Measurements from ENCODE around the gene FAM13A.

FAM13A gene

GRCh38 chr4:88751258-88752075, 305.5 kb downstream of the FAM13A start:
- DNase-seq (ENCODE audit: low read depth) = no peak
- H3K4me3 ChIP-seq (ENCODE audit: low read length) = no peak overlapping the region
- TF ChIP-seq, protein P1, sequence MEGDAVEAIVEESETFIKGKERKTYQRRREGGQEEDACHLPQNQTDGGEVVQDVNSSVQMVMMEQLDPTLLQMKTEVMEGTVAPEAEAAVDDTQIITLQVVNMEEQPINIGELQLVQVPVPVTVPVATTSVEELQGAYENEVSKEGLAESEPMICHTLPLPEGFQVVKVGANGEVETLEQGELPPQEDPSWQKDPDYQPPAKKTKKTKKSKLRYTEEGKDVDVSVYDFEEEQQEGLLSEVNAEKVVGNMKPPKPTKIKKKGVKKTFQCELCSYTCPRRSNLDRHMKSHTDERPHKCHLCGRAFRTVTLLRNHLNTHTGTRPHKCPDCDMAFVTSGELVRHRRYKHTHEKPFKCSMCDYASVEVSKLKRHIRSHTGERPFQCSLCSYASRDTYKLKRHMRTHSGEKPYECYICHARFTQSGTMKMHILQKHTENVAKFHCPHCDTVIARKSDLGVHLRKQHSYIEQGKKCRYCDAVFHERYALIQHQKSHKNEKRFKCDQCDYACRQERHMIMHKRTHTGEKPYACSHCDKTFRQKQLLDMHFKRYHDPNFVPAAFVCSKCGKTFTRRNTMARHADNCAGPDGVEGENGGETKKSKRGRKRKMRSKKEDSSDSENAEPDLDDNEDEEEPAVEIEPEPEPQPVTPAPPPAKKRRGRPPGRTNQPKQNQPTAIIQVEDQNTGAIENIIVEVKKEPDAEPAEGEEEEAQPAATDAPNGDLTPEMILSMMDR (IDR thresholded peaks at IDR 0.05; ENCODE audit: insufficient read depth, low read depth, low read length, missing control alignments) = no peak

DNA sequence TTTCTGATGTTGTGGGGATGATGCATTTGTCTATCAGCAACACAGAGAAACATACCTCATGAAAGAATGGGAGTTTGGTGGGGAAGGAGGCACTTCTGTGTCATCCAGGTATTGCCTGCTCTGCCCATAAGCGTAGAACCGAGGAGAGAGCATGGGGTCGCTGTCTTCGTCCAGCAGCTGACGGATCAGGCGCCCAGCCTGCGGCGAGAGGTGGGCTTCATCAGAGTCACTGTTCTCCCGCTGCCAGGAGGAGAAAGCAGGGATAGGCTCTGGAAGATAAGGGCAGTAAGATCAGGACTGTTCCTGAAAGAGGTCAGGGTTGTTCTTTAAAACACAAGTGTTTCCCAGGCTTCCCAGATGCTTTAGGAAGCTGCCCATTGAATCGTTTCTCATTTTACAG, 306.6 kb downstream of the FAM13A start:
- no peak overlapping the region for H3K4me3 ChIP-seq (ENCODE audit: low read length)
- TF ChIP-seq, protein P1 (IDR thresholded peaks at IDR 0.05; ENCODE audit: insufficient read depth, low read depth, low read length, missing control alignments) = no peak

GRCh38 chr4:88747351-88747750, 309.6 kb downstream of the FAM13A start:
- no peak for DNase-seq (ENCODE audit: low read depth)
- TF ChIP-seq, protein P1 (IDR thresholded peaks at IDR 0.05; ENCODE audit: insufficient read depth, low read depth, low read length, missing control alignments) = no peak

More for the DNA sequence above, 306.6 kb downstream of the FAM13A start:
- DNase-seq (ENCODE audit: low read depth) = no peak

GRCh38 chr4:88746206-88746605, 310.8 kb downstream of the FAM13A start:
- no peak for DNase-seq (ENCODE audit: low read depth)
- no peak overlapping the region for H3K4me3 ChIP-seq (ENCODE audit: low read length)
- TF ChIP-seq, protein P1 (IDR thresholded peaks at IDR 0.05; ENCODE audit: insufficient read depth, low read depth, low read length, missing control alignments) = no peak

More at GRCh38 chr4:88747351-88747750, 309.6 kb downstream of the FAM13A start:
- H3K4me3 ChIP-seq (ENCODE audit: low read length) = no peak overlapping the region

DNA sequence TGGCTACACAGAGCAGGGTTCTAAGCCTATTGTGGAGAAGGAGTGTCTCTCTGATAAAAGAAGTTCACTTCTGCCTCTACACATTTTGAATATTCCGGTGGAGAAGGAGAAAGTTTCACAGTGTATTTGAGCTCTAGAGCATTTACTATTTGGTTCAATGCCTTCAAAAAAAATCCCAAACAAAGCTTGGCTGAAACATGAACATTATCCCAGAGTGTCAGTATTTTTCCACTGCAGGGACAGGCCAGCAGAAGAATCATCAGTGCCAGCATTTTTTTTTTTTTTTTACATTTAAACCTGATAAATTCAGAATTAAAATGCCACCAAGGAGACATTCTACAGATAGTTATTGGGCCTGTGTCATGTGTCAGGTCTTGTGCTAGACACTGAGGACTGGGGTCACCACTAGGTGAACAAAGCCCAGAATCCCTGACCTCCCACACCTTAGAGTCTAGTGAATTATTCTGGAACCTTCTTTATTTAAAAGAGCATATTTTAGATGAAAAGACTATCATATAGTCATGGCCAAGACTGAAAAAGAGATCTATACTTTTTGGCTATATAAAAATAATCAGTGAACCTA, 311.3 kb downstream of the FAM13A start:
- TF ChIP-seq, protein P1 (IDR thresholded peaks at IDR 0.05; ENCODE audit: insufficient read depth, low read depth, low read length, missing control alignments) = no peak
- no peak overlapping the region for H3K4me3 ChIP-seq (ENCODE audit: low read length)
- no peak for DNase-seq (ENCODE audit: low read depth)

DNA sequence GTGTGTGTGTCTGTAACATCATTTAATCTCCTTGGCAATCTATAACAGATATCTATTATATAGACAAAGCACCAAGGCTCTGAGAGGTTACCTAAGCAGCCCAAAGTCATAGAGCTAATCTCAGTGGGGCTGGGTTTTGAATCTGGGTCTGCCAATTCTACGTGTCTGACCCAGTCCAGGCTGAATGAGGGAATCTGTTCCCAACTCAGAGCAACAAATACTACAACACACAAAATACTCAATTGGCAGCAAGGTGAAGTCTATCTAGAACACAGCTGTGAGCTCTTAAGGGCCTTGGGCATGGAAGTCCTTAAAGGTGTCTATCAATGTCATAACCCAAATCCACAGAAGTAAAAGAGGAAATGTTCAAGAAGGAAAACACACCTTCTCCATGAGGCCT, 311.8 kb downstream of the FAM13A start:
- DNase-seq (ENCODE audit: low read depth) = no peak
- TF ChIP-seq, protein P1 (IDR thresholded peaks at IDR 0.05; ENCODE audit: insufficient read depth, low read depth, low read length, missing control alignments) = no peak
- H3K4me3 ChIP-seq (ENCODE audit: low read length) = no peak overlapping the region

Data from epithelial cell of esophagus (primary cell).